HEK293 (cell line): ENCODE data around the gene PKHD1.

ENCODE experiments used
- CTCF ChIA-PET: fragments of 350-600 bp; formaldehyde crosslinking; extraction: SDS; loops from one replicate; lab custom pipeline; 2021; ENCODE audit warnings: antibody characterized with exemption; lab: Yijun Ruan, JAX
- POLR2A ChIA-PET: fragments of 300-600 bp; formaldehyde crosslinking; extraction: SDS; loops from one replicate; lab custom pipeline; 2020; ENCODE audit warnings: antibody characterized with exemption, inconsistent platforms; lab: Yijun Ruan, JAX
- H3K27ac ChIP-seq: fragments of 200-500 bp; sonication (Bioruptor generic); 2 replicates; pipeline ENCODE4 v1.5.1; 2014; ENCODE audit warnings: low read depth, low read length, control low read depth, inconsistent platforms; ENCODE audit errors: extremely low read depth
- H3K36me3 ChIP-seq, 2 experiments: fragments of 200-500 bp in 1 of 2; sonication (Bioruptor generic) in 1 of 2; 1 replicate in 1 of 2; 2 replicates in 1 of 2; pipeline ENCODE4 v1.5.1; 2014 to 2017; ENCODE audit warnings: inconsistent platforms in 2 of 2, low read length in 2 of 2; ENCODE audit not compliant: control insufficient read depth in 2 of 2, insufficient read depth in 1 of 2
- H3K4me1 ChIP-seq: fragments of 200-500 bp; sonication (Bioruptor generic); 2 replicates; pipeline ENCODE4 v1.5.1; 2014; ENCODE audit warnings: mild to moderate bottlenecking, low read length, inconsistent platforms; ENCODE audit not compliant: control insufficient read depth, insufficient read depth
- H3K4me3 ChIP-seq: 2 replicates; pipeline ENCODE4 v1.5.1; 2011; ENCODE audit warnings: low read depth, mild to moderate bottlenecking, control low read depth, low read length, moderate library complexity
- H3K9me3 ChIP-seq: fragments of 200-500 bp; sonication (Bioruptor generic); 2 replicates; pipeline ENCODE4 v1.5.1; 2014; ENCODE audit warnings: low read depth, low read length, inconsistent platforms; ENCODE audit not compliant: control insufficient read depth, insufficient read depth
- EGR2 ChIP-seq: fragments of 450-650 bp; formaldehyde crosslinking; IDR thresholded peaks from 2 replicates; pipeline ENCODE4 v1.5.1; 2016; ENCODE audit warnings: low read depth, missing biosample characterization, missing genetic modification characterization
- FEZF1 ChIP-seq: fragments of 450-650 bp; formaldehyde crosslinking; IDR thresholded peaks from 2 replicates; pipeline ENCODE4 v1.5.1; 2016; ENCODE audit warnings: missing biosample characterization, missing genetic modification characterization
- HIC1 ChIP-seq: fragments of 450-650 bp; formaldehyde crosslinking; IDR thresholded peaks from 2 replicates; pipeline ENCODE4 v1.5.1; 2016; ENCODE audit warnings: missing biosample characterization, missing genetic modification characterization
- HOXC10 ChIP-seq: sonication (generic); formaldehyde crosslinking; IDR thresholded peaks from 2 replicates; pipeline ENCODE4 v1.8.1; 2023; ENCODE audit warnings: mild to moderate bottlenecking, missing genetic modification reagents
- ZIC2 ChIP-seq: fragments of 450-650 bp; formaldehyde crosslinking; IDR thresholded peaks from 2 replicates; pipeline ENCODE4 v1.5.1; 2016; ENCODE audit warnings: missing biosample characterization, missing genetic modification characterization
- ZNF133 ChIP-seq: fragments of 450-650 bp; formaldehyde crosslinking; IDR thresholded peaks from 2 replicates; pipeline ENCODE4 v1.5.1; 2016; ENCODE audit warnings: missing biosample characterization, missing genetic modification characterization
- ZNF324 ChIP-seq: fragments of 450-650 bp; formaldehyde crosslinking; IDR thresholded peaks from 2 replicates; pipeline ENCODE4 v1.5.1; 2016; ENCODE audit warnings: missing biosample characterization, missing genetic modification characterization
- ZNF366 ChIP-seq: fragments of 450-650 bp; formaldehyde crosslinking; conservative IDR thresholded peaks from 2 replicates; pipeline ENCODE4 v1.5.1; 2016; ENCODE audit warnings: missing biosample characterization, missing genetic modification characterization
- ZNF549 ChIP-seq: fragments of 450-650 bp; IDR thresholded peaks from 2 replicates; pipeline ENCODE4 v1.5.1; 2018; ENCODE audit warnings: missing biosample characterization, missing genetic modification characterization, mild to moderate bottlenecking, inconsistent platforms, moderate library complexity
- ZNF600 ChIP-seq: fragments of 450-650 bp; formaldehyde crosslinking; IDR thresholded peaks from 2 replicates; pipeline ENCODE4 v1.5.1; 2016; ENCODE audit warnings: missing biosample characterization, missing genetic modification characterization
- ZNF76 ChIP-seq: fragments of 450-650 bp; formaldehyde crosslinking; IDR thresholded peaks from 2 replicates; pipeline ENCODE4; 2016; ENCODE audit warnings: low read depth, missing biosample characterization, missing genetic modification characterization, borderline replicate concordance
- TF ChIP-seq, protein P1 (sequence below): fragments of 450-650 bp; formaldehyde crosslinking; IDR thresholded peaks from 2 replicates; pipeline ENCODE4 v1.5.1; 2016; ENCODE audit warnings: missing biosample characterization, missing genetic modification characterization, borderline replicate concordance
- TF ChIP-seq, protein P2 (sequence below): fragments of 450-650 bp; formaldehyde crosslinking; conservative IDR thresholded peaks from 2 replicates; pipeline ENCODE4 v1.5.1; 2016; ENCODE audit warnings: low read depth, missing biosample characterization, missing genetic modification characterization

Gene PKHD1

DNA sequence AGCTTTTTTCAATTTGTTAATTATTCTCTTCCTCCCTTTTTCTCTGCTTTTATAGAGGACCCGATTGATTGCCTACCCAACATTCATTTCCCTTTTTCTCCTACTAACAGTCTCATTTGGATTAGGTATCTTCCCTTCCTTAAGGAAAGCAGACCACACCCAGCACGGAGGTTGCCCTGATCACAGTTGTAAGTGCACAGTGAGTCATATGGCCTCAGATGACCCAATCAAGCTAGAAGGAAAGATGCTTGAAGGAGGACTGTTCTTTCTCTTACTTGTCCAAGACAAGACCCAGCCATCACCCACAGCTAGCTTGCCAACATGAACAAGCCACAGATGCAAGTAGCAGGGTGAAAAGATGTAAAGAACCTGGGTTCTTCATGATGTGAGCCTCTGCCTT lies 518.6 kb downstream of the PKHD1 start:
- no peaks in the 10 kb centered on the region for H3K36me3 ChIP-seq
- no peak for TF ChIP-seq HIC1 (tag by site-specific recombination)
- TF ChIP-seq FEZF1 = no peak
- no peak for TF ChIP-seq ZNF76 (tag by site-specific recombination)
- no peak for TF ChIP-seq ZIC2
- TF ChIP-seq ZNF549 (tag by site-specific recombination) = no peak
- TF ChIP-seq, protein P1, sequence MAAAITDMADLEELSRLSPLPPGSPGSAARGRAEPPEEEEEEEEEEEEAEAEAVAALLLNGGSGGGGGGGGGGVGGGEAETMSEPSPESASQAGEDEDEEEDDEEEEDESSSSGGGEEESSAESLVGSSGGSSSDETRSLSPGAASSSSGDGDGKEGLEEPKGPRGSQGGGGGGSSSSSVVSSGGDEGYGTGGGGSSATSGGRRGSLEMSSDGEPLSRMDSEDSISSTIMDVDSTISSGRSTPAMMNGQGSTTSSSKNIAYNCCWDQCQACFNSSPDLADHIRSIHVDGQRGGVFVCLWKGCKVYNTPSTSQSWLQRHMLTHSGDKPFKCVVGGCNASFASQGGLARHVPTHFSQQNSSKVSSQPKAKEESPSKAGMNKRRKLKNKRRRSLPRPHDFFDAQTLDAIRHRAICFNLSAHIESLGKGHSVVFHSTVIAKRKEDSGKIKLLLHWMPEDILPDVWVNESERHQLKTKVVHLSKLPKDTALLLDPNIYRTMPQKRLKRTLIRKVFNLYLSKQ (tag by site-specific recombination) = no peak
- TF ChIP-seq HOXC10 = no peak
- TF ChIP-seq ZNF600 = no peak
- TF ChIP-seq, protein P2, sequence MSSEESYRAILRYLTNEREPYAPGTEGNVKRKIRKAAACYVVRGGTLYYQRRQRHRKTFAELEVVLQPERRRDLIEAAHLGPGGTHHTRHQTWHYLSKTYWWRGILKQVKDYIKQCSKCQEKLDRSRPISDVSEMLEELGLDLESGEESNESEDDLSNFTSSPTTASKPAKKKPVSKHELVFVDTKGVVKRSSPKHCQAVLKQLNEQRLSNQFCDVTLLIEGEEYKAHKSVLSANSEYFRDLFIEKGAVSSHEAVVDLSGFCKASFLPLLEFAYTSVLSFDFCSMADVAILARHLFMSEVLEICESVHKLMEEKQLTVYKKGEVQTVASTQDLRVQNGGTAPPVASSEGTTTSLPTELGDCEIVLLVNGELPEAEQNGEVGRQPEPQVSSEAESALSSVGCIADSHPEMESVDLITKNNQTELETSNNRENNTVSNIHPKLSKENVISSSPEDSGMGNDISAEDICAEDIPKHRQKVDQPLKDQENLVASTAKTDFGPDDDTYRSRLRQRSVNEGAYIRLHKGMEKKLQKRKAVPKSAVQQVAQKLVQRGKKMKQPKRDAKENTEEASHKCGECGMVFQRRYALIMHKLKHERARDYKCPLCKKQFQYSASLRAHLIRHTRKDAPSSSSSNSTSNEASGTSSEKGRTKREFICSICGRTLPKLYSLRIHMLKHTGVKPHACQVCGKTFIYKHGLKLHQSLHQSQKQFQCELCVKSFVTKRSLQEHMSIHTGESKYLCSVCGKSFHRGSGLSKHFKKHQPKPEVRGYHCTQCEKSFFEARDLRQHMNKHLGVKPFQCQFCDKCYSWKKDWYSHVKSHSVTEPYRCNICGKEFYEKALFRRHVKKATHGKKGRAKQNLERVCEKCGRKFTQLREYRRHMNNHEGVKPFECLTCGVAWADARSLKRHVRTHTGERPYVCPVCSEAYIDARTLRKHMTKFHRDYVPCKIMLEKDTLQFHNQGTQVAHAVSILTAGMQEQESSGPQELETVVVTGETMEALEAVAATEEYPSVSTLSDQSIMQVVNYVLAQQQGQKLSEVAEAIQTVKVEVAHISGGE (tag by site-specific recombination) = no peak
- no peak for TF ChIP-seq EGR2 (tag by site-specific recombination)
- TF ChIP-seq ZNF366 = no peak
- H3K4me1 ChIP-seq = no peaks in the 10 kb centered on the region
- POLR2A ChIA-PET = no interaction called here
- CTCF ChIA-PET = no interaction called here
- no peak overlapping the region for H3K27ac ChIP-seq
- H3K4me3 ChIP-seq = no peak overlapping the region
- no peaks in the 10 kb centered on the region for H3K9me3 ChIP-seq

DNA sequence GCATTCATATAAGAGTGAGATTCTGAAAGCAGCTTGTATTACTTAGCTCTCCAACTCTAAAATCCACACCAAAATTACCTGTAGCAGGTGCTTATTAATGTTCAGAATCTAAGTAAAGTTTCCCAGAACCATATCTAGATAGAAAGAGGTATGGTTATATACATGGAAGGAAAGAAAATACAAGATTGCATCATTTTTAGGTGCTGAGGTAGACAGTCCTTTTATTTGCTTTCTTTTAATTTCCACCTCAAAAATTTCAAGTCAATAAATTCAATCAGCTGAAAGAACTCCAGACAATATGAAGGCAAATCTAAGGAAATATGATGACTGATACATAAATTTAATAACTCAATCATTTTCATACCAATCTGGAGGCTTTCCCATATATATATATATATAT lies 521.9 kb downstream of the PKHD1 start:
- ChIA-PET POLR2A (no interaction called here), CTCF (no interaction called here)
- no peak overlapping the region for H3K4me3 ChIP-seq
- no peaks in the 10 kb centered on the region for H3K9me3 ChIP-seq
- no peaks in the 10 kb centered on the region for H3K4me1 ChIP-seq
- TF ChIP-seq ZNF133 (tag by site-specific recombination) = no peak
- TF ChIP-seq ZNF324 (tag by site-specific recombination) = no peak
- H3K36me3 ChIP-seq = no peaks in the 10 kb centered on the region
- H3K27ac ChIP-seq = no peak overlapping the region
